Stimulated activated CD4-positive, alpha-beta T cell treated with anti-CD3 and anti-CD28 coated beads, Interleukin-4, amount 100 ng/mL, for 48 hours (primary cell): Measurements from ENCODE around the gene PRKAR1B.
"Not testable (repeated sequence)": the region's sequence is repeated elsewhere in the genome, so short reads cannot be mapped to it uniquely, and the experiment has no call there.

Source experiments
- DNase-seq, 2 donors: peaks; one replicate each; pipeline ENCODE4 v3.0.0-alpha.2; 2020; ENCODE audit warnings: low read depth in 2 of 2

PRKAR1B gene

GRCh38 chr7:644381-645305, 82.4 kb downstream of the PRKAR1B start:
- no peak for DNase-seq

GRCh38 chr7:641966-642365, 85.1 kb downstream of the PRKAR1B start:
- no peak for DNase-seq

GRCh38 chr7:641269-641671, 85.8 kb downstream of the PRKAR1B start:
- DNase-seq, result no peak

DNA sequence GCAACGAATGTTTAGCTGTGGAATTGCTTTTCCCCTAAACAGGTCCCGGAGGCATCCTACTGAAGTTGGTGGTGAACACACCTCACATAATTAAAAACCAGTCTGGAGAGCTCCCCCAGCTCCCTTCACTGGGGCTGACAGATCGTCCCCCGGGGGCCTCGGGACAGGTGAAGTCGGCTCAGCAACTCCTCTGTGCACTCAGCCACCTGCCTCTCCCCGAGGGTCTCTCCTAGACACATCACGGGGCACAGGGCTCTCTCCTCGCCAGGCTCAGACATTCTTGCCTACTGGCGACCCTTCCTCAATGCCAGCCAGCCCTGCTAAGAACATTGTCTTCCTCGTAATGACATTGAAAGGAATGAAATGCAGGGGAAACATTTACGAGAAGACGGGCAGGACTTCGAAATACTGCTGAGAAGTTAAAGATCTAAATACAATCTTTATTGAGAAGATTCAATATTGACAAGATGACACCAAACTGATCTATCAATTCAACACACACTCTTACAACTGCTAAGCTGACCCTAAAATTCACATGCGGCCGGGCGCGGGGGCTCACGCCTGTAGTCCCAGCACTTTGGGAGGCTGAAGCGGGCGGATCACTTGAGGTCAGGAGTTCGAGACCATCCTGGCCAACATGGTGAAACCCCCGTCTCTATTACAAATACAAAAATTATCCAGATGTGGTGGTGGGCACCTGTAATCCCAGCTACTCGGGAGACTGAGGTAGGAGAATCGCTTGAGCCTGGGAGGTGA, 88.6 kb downstream of the PRKAR1B start:
- no peak for DNase-seq

DNA sequence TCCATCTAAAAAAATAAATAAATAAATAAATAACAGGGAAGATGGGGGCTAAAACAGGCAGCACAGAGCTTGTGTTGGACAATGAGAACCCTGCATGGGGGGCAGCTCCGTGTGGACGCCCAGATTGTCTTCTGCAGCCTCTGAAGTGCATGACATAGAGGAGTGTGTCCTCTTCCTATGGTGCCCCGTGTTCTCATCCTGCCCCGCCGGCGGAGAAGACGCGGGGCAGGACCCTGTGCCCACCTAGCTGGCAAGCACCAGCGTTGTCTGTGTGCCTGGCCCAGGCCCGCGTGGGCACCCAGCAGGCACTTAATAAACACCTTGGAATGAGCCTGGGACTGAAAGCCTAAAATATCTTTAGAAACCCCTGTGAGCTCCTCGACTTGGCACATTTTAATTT, 89.3 kb downstream of the PRKAR1B start:
- no peak for DNase-seq

DNA sequence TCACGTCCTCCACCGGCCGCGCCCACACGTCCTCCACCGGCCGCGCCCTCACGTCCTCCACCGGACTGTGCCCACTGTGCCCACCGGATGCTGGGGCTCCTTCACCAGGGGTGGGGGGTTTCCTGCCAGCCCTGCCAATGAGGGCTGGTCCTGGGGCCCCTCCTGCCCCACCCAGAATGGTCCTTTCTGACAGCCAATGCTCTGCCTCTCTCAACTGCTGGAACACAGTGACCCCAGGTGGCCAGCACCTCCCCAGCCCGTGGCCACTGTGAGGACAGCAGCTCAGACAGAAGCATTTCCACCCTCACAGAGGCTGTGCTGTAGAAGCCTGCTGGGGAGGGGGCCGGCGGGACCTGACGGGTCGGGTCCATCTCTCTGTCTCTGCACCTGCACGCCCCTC, 90.7 kb downstream of the PRKAR1B start:
- DNase-seq, result no peak

GRCh38 chr7:635687-636382, 91.2 kb downstream of the PRKAR1B start:
- not testable (repeated sequence) for DNase-seq

GRCh38 chr7:635227-635626, 91.9 kb downstream of the PRKAR1B start:
- DNase-seq, result no peak

DNA sequence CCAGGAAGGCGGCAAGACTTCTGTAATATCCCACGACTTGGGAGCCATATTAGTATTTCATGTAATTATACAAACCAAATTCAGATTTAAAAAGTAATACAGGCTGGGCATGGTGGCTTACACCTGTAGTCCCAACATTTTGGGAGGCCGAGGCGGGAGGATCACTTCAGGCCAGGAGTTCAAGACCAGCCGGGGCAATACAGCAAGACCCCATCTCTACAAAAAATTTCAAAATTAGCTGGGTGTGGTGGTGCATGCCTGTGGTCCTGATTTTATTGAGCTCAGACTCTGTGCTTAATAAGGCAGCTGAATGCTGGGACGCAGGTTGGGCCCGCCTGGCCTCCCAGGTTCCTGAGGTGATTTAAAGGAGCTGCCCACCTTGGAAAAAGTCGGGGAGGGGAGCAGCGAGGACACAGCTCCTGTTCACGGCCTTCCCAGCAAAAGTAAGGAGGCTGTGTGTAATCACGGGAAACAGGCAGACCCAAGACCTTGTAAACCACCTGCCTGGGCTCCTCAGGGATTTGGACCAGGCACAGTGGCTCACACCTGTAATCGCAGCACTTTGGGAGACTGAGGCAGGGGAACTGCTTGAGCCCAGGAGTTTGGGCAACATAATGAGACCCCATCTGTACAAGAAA, 93.6 kb downstream of the PRKAR1B start:
- DNase-seq, result no peak

GRCh38 chr7:632831-633210, 94.3 kb downstream of the PRKAR1B start:
- DNase-seq, result no peak

DNA sequence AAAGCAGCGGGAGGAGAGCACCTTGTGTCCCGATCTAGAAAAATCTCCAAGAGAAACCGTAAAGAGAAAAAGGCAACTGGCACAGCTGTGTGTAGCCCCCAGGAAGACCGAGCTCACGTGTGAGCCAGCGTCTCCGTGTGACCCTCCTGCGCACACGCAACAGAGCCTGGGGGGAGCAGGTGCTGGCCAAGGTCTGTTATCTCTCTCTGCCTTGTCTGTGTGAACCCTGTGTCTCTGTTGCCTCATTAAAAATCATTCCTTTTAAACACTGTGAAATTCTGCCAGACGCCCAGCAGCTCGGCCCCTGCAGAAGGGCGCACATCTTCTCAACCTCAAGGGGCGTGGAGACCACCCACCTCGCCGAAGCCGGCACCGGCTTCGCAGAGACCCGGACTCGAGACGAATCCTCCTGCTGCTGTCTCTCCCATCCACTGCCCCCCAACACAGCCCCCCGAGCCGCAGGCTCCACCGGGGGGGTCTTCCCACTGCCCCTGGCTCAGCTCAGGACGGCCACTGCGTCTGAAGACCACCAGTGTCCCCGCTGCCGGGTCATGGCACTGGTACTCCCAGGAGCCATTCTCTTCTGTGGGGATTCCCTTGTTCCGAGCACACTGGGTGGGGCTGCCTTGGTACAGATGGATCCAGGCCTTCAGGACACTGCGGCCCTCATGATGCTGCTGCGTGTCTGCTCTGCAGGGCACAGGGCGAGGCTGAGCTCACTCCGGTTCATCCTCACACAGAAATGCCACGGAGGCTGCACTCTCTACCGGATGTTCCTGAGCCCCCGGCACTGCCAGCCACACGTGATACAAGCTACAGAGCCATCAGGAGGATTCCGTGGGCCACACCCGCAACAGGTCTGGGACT, 94.9 kb downstream of the PRKAR1B start:
- no peak for DNase-seq

DNA sequence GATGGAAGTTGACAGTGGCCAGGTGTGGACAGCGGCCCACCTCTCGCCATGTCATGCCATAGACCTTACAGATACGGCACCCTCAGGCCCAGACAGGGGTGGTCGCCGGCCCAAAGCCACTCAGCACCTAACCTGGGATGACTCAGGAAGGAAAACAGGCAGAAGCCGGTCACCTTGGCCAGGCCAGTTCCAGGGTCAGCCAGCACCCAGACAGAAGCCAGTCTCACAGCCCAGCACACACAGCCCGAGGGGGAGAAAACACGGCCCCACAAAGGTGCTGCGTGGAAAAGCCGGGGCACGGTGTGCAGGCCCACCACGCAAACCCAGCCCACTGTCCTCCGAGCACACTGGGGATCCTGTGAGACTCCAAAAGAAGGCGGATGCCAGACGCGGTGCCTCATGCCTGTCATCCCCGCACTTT, 95.8 kb downstream of the PRKAR1B start:
- DNase-seq, result no peak

DNA sequence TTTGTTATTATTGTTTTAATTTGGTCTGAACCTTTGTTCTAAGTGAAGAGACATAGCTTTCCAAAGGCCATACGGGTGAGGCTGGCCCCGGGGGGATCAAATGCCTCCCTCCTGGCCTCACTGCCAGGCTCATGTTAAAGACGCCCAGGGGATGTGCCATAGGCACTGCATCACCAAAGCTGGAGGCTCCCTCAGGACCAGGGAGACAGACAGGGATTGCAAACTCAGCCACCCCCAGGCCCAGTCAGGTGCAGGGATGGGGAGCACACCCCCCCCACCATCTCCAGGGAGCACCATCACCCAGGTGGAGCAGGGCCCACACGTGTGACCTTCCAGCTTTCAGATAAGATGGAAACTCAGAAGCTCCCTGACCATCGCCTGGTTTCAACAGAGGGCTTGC, 96.5 kb downstream of the PRKAR1B start:
- no peak for DNase-seq

GRCh38 chr7:630111-630511, 97.0 kb downstream of the PRKAR1B start:
- no peak for DNase-seq

DNA sequence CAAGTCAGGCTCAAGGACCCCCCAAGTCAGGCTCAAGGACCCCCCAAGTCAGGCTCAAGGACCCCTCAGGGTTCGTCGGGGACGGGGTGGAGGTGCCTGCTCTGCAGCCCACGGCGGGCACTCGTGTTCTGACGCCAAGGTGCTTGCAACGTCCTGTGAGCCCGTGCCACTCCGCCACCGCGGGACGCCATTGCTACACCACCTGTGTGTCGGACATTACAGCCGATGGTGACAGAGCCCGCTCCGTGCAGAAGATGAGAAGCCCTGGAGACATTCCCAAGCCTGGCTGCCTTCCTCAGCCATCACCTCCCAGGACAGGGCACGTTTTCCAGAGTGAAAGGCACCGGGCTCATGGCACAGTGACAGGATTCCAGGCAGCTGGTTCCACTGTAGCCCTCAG, 98.3 kb downstream of the PRKAR1B start:
- DNase-seq, result no peak

DNA sequence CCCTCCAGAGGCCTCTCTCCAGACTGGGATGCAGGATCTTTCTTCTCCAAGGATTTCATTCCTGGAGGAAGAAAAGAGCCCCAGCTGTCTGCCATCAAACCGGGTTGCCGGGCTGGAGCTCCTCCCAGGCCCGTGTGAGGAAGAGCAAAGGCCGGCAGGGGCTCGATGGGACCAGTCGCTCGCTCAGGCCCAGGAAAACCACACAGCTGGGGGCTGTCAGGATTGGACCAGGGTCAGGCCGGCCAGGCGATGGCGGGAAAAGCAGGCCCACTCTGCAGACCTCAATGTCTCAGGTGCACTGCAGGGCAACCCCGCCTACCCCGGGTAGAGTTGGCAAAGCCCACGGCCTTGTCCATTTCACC, 98.7 kb downstream of the PRKAR1B start:
- DNase-seq, result no peak

- no peak for DNase-seq
These were observed 99.2 kb downstream of the PRKAR1B start for GRCh38 chr7:627661-628401.

DNA sequence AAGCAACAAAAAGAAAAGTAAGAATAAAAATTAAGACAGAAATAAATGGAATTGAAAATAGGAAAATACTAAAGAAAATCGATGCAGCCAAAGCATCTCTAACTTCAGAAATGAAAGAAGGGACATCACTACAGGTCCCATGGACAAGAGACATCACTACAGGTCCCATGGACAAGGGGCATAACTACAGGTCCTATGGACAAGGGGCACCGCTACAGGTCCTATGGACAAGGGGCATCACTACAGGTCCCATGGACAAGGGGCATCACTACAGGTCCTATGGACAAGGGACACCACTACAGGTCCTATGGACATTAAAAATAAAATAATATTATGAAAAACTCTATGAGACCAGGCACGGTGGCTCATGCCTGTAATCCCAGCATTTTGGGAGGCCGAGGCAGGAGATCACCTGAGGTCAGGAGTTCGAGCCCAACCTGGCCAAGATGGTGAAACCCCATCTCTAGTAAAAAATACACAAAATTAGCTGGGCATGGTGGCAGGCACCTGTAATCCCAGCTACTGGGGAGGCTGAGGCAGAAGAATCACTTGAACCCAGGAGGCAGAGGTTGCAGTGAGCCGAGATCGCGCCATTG, 101.6 kb downstream of the PRKAR1B start:
- no peak for DNase-seq

DNA sequence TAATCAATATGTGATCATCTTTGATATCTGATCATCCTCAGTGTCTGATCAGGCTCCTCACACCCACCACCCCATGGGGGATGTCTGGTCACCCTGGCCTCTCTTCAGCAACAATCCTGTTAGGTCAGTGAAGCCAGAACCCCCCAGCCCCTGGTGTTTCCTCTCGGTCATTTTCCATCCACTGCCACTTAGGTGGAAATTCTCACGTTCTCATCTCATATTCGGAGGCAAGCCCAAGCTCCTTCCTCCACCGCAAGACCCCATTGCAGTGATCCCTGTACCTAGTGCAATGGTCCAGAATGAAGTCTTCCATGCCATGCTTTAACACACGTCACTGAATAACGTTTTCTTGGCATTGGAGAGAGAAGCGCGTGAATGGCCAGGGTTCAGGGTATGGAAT, 103.6 kb downstream of the PRKAR1B start:
- no peak for DNase-seq
